ENCODE data around the gene ARAP1. TPM values are rescaled to one million over a fixed set of nuclear protein-coding genes. Genes with fewer than 3 reads are reported as not detected.

The ARAP1 gene
- 91.6 and 95.2 TPM in 2 replicates for total RNA-seq

DNA sequence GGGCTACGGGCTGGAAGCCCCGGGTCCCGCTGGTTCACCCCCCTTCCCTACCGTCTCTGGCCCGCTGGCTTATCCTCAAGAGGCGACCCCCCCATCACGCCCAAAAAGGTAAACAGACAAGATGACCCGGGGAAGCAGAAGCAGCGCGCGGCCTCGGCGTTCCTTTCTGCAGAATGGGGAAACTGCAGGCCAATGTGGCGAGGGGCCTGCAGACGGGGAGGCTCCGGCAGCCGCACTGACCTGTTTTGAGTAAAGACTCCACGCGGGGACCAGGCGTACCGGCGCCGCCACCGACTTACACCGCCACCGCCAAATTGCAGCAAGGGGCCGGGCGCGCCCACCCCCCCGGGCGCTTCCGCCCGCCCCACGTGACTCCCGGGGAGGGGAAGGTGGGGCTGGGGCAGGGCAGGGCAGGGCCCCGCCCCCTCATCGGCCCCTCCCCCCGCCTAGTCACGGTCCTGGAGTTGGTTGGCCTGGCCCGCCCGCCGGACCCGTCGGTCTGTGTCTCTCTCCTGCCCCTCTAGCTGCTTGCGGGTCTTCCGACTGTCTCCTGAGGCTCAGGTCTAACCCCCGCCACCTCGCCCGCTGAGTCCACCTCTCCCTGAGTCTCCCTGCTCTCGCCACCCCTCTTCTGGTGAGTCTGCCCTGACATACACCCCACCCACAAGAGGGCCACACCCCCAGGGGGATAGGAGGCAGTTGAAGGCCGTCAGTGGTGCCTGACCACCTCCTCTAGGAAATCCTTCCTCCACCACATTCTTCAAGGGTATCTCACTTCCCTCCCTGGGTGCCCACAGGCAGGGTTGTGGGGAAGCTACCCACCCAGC, at the start of gene ARAP1:
Gene ARAP1, minus strand, starts transcription at position 321 of the 827 bp plus-strand sequence. CDS start 25,280 bp downstream, outside the sequence.
- Histone ChIP-seq H3K79me2 (ENCODE audit: insufficient read depth, low read length) (peaks cover 40% of the 10 kb centered on the region), H3K9me3 (ENCODE audit: low read depth, low read length) (no peaks in the 10 kb centered on the region), H3K27me3 (ENCODE audit: insufficient read depth, low read length) (no peaks in the 10 kb centered on the region), H3K4me3 (ENCODE audit: insufficient read depth, low read length) (peak within 1 kb of the TSS; percentile 87), H3K4me2 (ENCODE audit: insufficient read depth, low read length) (peak within 1 kb of the TSS; percentile 89), H4K20me1 (ENCODE audit: insufficient read depth, low read length) (peaks cover 5% of the 10 kb centered on the region), H3K4me1 (ENCODE audit: insufficient read depth, low read length) (peaks cover 19% of the 10 kb centered on the region), H3K27ac (ENCODE audit: low read depth, low read length) (peak within 1 kb of the TSS; percentile 61), H2AFZ (ENCODE audit: low read length) (peak within 1 kb of the TSS; percentile 86), H3K36me3 (ENCODE audit: insufficient read depth, low read length) (no peaks in the 10 kb centered on the region)
- TF ChIP-seq, protein P1, sequence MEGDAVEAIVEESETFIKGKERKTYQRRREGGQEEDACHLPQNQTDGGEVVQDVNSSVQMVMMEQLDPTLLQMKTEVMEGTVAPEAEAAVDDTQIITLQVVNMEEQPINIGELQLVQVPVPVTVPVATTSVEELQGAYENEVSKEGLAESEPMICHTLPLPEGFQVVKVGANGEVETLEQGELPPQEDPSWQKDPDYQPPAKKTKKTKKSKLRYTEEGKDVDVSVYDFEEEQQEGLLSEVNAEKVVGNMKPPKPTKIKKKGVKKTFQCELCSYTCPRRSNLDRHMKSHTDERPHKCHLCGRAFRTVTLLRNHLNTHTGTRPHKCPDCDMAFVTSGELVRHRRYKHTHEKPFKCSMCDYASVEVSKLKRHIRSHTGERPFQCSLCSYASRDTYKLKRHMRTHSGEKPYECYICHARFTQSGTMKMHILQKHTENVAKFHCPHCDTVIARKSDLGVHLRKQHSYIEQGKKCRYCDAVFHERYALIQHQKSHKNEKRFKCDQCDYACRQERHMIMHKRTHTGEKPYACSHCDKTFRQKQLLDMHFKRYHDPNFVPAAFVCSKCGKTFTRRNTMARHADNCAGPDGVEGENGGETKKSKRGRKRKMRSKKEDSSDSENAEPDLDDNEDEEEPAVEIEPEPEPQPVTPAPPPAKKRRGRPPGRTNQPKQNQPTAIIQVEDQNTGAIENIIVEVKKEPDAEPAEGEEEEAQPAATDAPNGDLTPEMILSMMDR (IDR thresholded peaks at IDR 0.05; ENCODE audit: extremely low read depth, low read depth, low read length) = no peak
- DNase-seq (ENCODE audit: insufficient read length, low spot score, missing footprints) = peak; percentile 99

DNA sequence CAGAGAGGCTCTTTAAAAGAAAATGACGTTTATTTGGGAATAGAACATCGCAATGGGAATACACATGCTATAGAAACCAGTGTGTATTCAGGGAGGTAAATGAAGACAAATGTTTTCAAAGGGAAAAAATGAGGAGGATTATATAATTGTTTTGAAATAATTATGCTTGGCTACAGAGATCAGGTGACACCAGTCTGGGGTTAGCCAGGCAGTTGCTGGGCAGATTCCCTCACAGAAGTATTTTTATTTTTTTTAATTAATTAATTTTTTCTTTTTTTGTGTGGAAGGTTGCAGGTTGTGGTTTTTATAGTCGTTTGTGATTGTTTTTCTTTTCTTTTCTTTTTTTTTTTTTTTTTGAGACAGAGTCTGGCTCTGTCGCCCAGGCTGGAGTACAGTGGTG, 47.2 kb upstream of the ARAP1 start:
- no peaks in the 10 kb centered on the region for H3K36me3 ChIP-seq (ENCODE audit: insufficient read depth, low read length)
- H3K27ac ChIP-seq (ENCODE audit: low read depth, low read length) = no peak overlapping the region
- H3K79me2 ChIP-seq (ENCODE audit: insufficient read depth, low read length) = no peaks in the 10 kb centered on the region
- H3K4me1 ChIP-seq (ENCODE audit: insufficient read depth, low read length) = peaks cover 4% of the 10 kb centered on the region
- DNase-seq (ENCODE audit: insufficient read length, low spot score, missing footprints) = no peak
- H2AFZ ChIP-seq (ENCODE audit: low read length) = no peak overlapping the region
- H3K4me3 ChIP-seq (ENCODE audit: insufficient read depth, low read length) = no peak overlapping the region
- no peaks in the 10 kb centered on the region for H3K9me3 ChIP-seq (ENCODE audit: low read depth, low read length)
- no peaks in the 10 kb centered on the region for H3K27me3 ChIP-seq (ENCODE audit: insufficient read depth, low read length)
- H4K20me1 ChIP-seq (ENCODE audit: insufficient read depth, low read length) = no peaks in the 10 kb centered on the region
- TF ChIP-seq, protein P1 (IDR thresholded peaks at IDR 0.05; ENCODE audit: extremely low read depth, low read depth, low read length) = no peak
- no peak overlapping the region for H3K4me2 ChIP-seq (ENCODE audit: insufficient read depth, low read length)

DNA sequence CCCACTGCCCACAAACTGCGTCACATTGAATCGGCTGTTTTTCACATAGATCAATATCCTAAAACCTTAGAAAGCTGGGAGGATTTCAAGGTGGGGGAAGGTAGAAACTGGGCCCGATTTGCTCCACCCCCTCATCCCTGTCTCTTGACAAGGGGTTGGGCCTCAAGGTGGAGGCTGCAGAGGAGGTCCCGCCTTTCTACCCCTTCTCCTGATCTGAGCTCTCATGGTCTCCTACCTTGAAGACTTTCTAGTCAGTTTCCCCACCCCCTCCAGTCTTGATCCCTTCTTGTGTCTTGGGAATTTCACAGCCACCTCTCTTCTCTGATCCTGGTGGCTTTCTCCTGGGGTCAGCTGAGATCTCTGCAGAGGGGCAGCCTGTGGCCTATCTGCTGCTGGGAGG, 46.2 kb upstream of the ARAP1 start:
- Histone ChIP-seq H3K27ac (ENCODE audit: low read depth, low read length) (no peak overlapping the region), H3K27me3 (ENCODE audit: insufficient read depth, low read length) (no peaks in the 10 kb centered on the region), H3K4me3 (ENCODE audit: insufficient read depth, low read length) (no peak overlapping the region), H3K4me2 (ENCODE audit: insufficient read depth, low read length) (no peak overlapping the region), H3K36me3 (ENCODE audit: insufficient read depth, low read length) (no peaks in the 10 kb centered on the region), H3K79me2 (ENCODE audit: insufficient read depth, low read length) (no peaks in the 10 kb centered on the region), H4K20me1 (ENCODE audit: insufficient read depth, low read length) (no peaks in the 10 kb centered on the region), H3K9me3 (ENCODE audit: low read depth, low read length) (no peaks in the 10 kb centered on the region), H2AFZ (ENCODE audit: low read length) (no peak overlapping the region), H3K4me1 (ENCODE audit: insufficient read depth, low read length) (peaks cover 11% of the 10 kb centered on the region)
- no peak for DNase-seq (ENCODE audit: insufficient read length, low spot score, missing footprints)
- TF ChIP-seq, protein P1 (IDR thresholded peaks at IDR 0.05; ENCODE audit: extremely low read depth, low read depth, low read length) = no peak

Measured in osteoblast (primary cell).